Measurements from ENCODE around the gene SNAP29.

The SNAP29 gene

DNA sequence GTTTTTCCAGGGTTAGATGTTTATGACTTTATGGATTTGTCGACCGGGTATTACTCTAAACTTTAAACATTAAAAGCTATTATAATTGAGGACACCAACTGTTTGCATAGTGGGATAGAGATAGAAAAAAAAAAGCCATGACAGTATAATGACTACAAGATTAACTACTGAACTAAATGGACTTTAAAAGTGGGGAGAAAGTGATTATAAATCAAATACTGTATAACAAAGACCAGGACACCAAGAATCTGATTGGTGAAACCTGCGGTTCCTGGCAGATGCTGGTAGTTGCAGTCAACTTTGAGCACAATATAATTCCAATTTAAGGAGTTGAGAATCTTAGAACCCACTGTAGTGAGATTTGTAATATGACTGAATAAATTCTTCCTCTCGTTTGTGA lies 60.9 kb downstream of the SNAP29 start:
- no peak for DNase-seq (ENCODE audit: low read depth)
- peak overlapping the region; percentile 98 for H3K4me3 ChIP-seq (ENCODE audit: low read depth, low read length)
- in situ Hi-C loops (cut with HindIII; ENCODE audit: low sequenced_read_pairs) = no loop called here
- TF ChIP-seq, protein P1, sequence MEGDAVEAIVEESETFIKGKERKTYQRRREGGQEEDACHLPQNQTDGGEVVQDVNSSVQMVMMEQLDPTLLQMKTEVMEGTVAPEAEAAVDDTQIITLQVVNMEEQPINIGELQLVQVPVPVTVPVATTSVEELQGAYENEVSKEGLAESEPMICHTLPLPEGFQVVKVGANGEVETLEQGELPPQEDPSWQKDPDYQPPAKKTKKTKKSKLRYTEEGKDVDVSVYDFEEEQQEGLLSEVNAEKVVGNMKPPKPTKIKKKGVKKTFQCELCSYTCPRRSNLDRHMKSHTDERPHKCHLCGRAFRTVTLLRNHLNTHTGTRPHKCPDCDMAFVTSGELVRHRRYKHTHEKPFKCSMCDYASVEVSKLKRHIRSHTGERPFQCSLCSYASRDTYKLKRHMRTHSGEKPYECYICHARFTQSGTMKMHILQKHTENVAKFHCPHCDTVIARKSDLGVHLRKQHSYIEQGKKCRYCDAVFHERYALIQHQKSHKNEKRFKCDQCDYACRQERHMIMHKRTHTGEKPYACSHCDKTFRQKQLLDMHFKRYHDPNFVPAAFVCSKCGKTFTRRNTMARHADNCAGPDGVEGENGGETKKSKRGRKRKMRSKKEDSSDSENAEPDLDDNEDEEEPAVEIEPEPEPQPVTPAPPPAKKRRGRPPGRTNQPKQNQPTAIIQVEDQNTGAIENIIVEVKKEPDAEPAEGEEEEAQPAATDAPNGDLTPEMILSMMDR (IDR thresholded peaks at IDR 0.05; ENCODE audit: low read depth, low read length, missing control alignments) = no peak

DNA sequence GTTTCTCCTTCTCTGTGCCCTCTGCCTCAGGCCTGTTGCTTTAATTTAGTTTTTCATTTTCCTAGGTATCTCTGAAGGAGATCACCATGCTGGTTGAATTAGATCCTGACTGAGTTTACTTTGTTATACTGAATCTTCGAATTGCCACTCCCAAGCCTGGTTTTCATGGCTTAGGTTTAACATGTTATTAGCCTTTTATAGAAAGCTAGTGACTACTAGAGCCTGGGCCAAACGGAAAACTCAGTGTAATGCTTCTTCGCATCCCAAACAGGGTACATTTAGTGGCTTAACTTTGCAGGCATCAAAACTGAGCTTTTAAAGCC lies 62.0 kb downstream of the SNAP29 start:
- in situ Hi-C loops (cut with HindIII; ENCODE audit: low sequenced_read_pairs) = no loop called here
- no peak for DNase-seq (ENCODE audit: low read depth)
- TF ChIP-seq, protein P1 (IDR thresholded peaks at IDR 0.05; ENCODE audit: low read depth, low read length, missing control alignments) = no peak
- peak overlapping the region; percentile 98 for H3K4me3 ChIP-seq (ENCODE audit: low read depth, low read length)

DNA sequence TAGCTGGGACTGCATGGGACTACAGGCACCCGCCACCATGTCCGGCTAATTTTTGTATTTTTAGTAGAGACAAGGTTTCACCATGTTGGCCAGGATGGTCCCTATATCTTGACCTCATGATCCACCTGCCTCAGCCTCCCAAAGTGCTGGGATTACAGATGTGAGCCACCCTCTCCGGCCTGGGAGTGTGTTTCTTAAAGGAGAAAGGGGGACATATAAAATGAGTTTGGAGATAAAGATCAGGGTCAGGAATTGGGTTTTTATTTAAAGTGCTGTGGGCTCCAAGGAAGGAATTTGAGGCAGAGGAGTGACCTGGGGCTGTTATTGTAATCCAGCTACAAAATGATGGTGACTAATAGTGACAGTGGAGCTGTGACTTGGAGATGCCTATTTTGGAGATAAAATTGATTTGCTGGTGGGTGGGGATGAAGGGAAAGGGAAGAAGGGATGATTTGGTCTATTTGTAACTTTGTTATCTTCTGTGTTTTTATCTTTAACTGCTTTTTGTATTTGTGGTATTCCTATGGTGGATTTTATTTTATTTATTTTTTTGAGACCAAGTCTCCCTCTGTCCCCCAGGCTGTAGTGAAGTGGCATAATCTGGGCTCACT lies 63.4 kb downstream of the SNAP29 start:
- H3K4me3 ChIP-seq (ENCODE audit: low read depth, low read length) = no peak overlapping the region
- DNase-seq (ENCODE audit: low read depth) = no peak
- in situ Hi-C loops (cut with HindIII; ENCODE audit: low sequenced_read_pairs) = no loop called here
- TF ChIP-seq, protein P1 (IDR thresholded peaks at IDR 0.05; ENCODE audit: low read depth, low read length, missing control alignments) = no peak

DNA sequence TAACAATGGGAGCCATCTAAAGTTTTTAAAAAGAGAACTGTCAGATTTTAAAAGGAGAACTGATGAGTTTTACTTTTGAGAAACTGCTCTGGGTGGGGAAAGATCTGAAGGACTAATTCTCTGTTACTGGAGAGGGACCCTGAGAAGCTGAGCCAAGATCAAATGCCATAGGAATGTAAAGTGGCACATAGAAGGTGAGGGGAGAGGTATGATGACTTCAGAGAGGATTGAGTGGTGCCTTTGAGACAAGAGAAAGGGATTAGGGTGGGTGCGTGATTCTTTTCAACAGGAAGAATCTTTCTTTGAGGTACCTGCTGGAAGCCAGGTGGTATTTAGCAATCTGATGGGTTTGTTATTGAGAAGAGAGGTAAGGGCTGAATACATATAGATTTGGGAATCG lies 67.4 kb downstream of the SNAP29 start:
- TF ChIP-seq, protein P1 (IDR thresholded peaks at IDR 0.05; ENCODE audit: low read depth, low read length, missing control alignments) = no peak
- no peak overlapping the region for H3K4me3 ChIP-seq (ENCODE audit: low read depth, low read length)
- in situ Hi-C loops (cut with HindIII; ENCODE audit: low sequenced_read_pairs) = no loop called here
- DNase-seq (ENCODE audit: low read depth) = no peak

DNA sequence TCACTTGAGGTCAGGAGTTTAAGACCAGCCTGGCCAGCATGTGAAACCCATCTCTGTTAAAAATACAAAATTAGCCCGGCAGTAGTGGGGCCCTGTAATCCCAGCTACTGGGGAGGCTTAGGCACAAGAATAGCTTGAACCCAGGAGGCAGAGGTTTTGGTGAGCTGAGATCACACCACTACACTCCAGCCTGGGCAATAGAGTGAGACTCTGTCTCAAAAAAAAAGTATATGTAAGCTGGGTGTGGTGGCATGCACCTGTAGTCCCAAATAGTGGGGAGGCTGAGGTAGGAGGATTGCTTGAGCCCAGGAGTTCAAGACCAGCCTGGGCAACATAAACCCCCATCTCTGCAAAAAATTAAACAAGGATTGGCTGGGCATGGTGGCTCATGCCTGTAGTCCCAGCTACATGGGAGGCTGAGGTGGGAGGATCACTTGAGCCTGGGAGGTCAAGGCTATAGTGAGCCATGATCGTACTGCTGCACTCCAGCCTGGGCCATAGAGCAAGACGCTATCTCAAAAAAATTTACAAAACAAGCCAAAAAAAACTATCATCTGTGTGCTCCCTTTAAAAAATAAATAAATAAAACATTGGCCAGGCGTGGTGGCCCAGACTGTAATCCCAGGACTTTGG lies 69.2 kb downstream of the SNAP29 start:
- DNase-seq (ENCODE audit: low read depth) = no peak
- TF ChIP-seq, protein P1 (IDR thresholded peaks at IDR 0.05; ENCODE audit: low read depth, low read length, missing control alignments) = no peak
- in situ Hi-C loops (cut with HindIII; ENCODE audit: low sequenced_read_pairs) = no loop called here
- H3K4me3 ChIP-seq (ENCODE audit: low read depth, low read length) = no peak overlapping the region

DNA sequence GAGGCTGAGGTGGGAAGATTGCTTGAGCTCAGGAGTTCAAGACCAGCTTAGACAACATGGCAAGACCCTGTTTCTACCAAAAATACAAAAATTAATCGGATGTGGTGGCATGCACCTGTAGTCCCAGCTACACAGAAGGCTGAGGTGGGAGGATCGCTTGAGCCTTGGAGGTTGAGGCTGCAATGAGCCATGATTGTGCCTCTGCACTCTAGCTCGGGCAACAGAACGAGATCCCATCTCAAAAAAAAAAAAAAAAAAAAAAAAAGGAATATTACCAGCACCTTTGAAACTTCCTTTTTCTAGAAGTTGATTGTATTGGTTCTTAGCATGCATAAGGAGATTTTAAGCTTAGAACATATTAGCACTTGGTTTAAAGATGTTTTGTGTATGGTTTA lies 69.8 kb downstream of the SNAP29 start:
- TF ChIP-seq, protein P1 (IDR thresholded peaks at IDR 0.05; ENCODE audit: low read depth, low read length, missing control alignments) = no peak
- DNase-seq (ENCODE audit: low read depth) = no peak
- no peak overlapping the region for H3K4me3 ChIP-seq (ENCODE audit: low read depth, low read length)
- in situ Hi-C loops (cut with HindIII; ENCODE audit: low sequenced_read_pairs) = no loop called here

All from astrocyte of the cerebellum (primary cell).